Sciatic nerve (tissue), 2 donors: Measurements from ENCODE around the gene SPACDR. TPM values are rescaled to one million over a fixed set of nuclear protein-coding genes. Genes with fewer than 3 reads are reported as not detected.

Experiments
- ATAC-seq: fragments of 200-7000 bp; cut with Tn5 transposase; one replicate; pipeline ENCODE4 v1.9.1; 2020; ENCODE audit warnings: mild to moderate bottlenecking, moderate library complexity
- DNase-seq: peaks from one replicate; pipeline ENCODE4 v3.0.0-alpha.2; 2020; ENCODE audit warnings: low spot score
- intact Hi-C: fragments of 100-400 bp; cut with DNase I; formaldehyde crosslinking; loops from one replicate; pipeline ENCODE4 v1.14.2; 2022
- total RNA-seq: library from RNA; stranded (reverse); fragmentation: NEBNext Ultra II Directional; extraction: Animal tissue kit (Norgen Biotek cat#: 25700); gene quantifications from one replicate; pipeline ENCODE4 v1.2.1, GENCODE V29; 2021
- donor health status: DM: no; HTN: no; CAD: no.
- donor health status: DM: no; HTN: no; CAD: no.

The SPACDR gene
- total RNA-seq, 1 donor from 2014 or later: 3.6 TPM

GRCh38 chr7:100486753-100487446, 22.8 kb upstream of the SPACDR start:
- intact Hi-C loops: no loop called here
- no peak for DNase-seq
- no peak for ATAC-seq

GRCh38 chr7:100486111-100486636, 22.1 kb upstream of the SPACDR start:
- no peak for ATAC-seq
- DNase-seq: no peak
- intact Hi-C loops: no loop called here

- no peak for DNase-seq
- peak; percentile 1 for ATAC-seq
- intact Hi-C loops: no loop called here
Measured at GRCh38 chr7:100485471-100485876, 21.4 kb upstream of the SPACDR start.

GRCh38 chr7:100484673-100485045, 20.6 kb upstream of the SPACDR start:
- no peak for DNase-seq
- intact Hi-C loops: no loop called here
- peak; percentile 36 for ATAC-seq

- ATAC-seq (peak; percentile 76), DNase-seq (peak; percentile 84)
- intact Hi-C loops: no loop called here
Measured at GRCh38 chr7:100483722-100484672, 19.9 kb upstream of the SPACDR start, which contains the start of gene NYAP1. TSS of gene NYAP1 (plus strand) at chr7:100483927. CDS start at chr7:100485312, 1,385 bp downstream.

GRCh38 chr7:100483090-100483721, 19.1 kb upstream of the SPACDR start:
- ATAC-seq (peak; percentile 1), DNase-seq (peak; percentile 84)
- intact Hi-C loops: no loop called here

- ATAC-seq (no peak), DNase-seq (no peak)
- intact Hi-C loops: no loop called here
Measured at GRCh38 chr7:100482728-100483089, 18.6 kb upstream of the SPACDR start.

GRCh38 chr7:100481466-100481865, 17.4 kb upstream of the SPACDR start:
- ATAC-seq: no peak
- intact Hi-C loops: no loop called here

GRCh38 chr7:100478958-100479660, 15.0 kb upstream of the SPACDR start, which contains the start of gene TSC22D4:
TSS of gene TSC22D4 (minus strand) at chr7:100479214. CDS start at chr7:100478038, 1,176 bp downstream.
- intact Hi-C loops: no loop called here
- DNase-seq: peak; percentile 99
- peak; percentile 94 for ATAC-seq

More at GRCh38 chr7:100481466-100481865, 17.4 kb upstream of the SPACDR start:
- no peak for DNase-seq

GRCh38 chr7:100477871-100478267, 13.8 kb upstream of the SPACDR start:
- intact Hi-C loops: no loop called here
- ATAC-seq: no peak

GRCh38 chr7:100476903-100477870, 13.1 kb upstream of the SPACDR start:
- no peak for ATAC-seq
- intact Hi-C loops: no loop called here
- DNase-seq: no peak

More at GRCh38 chr7:100477871-100478267, 13.8 kb upstream of the SPACDR start:
- DNase-seq: no peak

- intact Hi-C loops: no loop called here
- DNase-seq: no peak
- no peak for ATAC-seq
Measured at GRCh38 chr7:100476101-100476780, 12.2 kb upstream of the SPACDR start.

GRCh38 chr7:100475549-100475948, 11.5 kb upstream of the SPACDR start:
- intact Hi-C loops: no loop called here
- ATAC-seq (peak; percentile 11), DNase-seq (no peak)

- DNase-seq: no peak
- ATAC-seq: no peak
- intact Hi-C loops: no loop called here
Measured at GRCh38 chr7:100472854-100473499, 8.9 kb upstream of the SPACDR start.

GRCh38 chr7:100472121-100472851, 8.2 kb upstream of the SPACDR start:
- intact Hi-C loops: no loop called here
- ATAC-seq (no peak), DNase-seq (no peak)

- intact Hi-C loops: no loop called here
- ATAC-seq (no peak), DNase-seq (no peak)
Measured at GRCh38 chr7:100471021-100471420, 7.0 kb upstream of the SPACDR start.
